GM23248 (cell line): ENCODE results near the gene C1QTNF1.

Experiments
- EZH2 ChIP-seq: fragments of 200-600 bp; sonication (generic); IDR thresholded peaks from 2 replicates; pipeline ENCODE4 v1.6.1; 2018; ENCODE audit warnings: antibody characterized with exemption, mild to moderate bottlenecking; ENCODE audit not compliant: insufficient read depth, poor library complexity, severe bottlenecking
- EZH2phosphoT487 ChIP-seq: fragments of 200-600 bp; sonication (generic); IDR thresholded peaks from 2 replicates; pipeline ENCODE4 v1.6.1; 2018; ENCODE audit warnings: antibody characterized with exemption, moderate library complexity, mild to moderate bottlenecking, low read depth; ENCODE audit not compliant: insufficient read depth

DNA sequence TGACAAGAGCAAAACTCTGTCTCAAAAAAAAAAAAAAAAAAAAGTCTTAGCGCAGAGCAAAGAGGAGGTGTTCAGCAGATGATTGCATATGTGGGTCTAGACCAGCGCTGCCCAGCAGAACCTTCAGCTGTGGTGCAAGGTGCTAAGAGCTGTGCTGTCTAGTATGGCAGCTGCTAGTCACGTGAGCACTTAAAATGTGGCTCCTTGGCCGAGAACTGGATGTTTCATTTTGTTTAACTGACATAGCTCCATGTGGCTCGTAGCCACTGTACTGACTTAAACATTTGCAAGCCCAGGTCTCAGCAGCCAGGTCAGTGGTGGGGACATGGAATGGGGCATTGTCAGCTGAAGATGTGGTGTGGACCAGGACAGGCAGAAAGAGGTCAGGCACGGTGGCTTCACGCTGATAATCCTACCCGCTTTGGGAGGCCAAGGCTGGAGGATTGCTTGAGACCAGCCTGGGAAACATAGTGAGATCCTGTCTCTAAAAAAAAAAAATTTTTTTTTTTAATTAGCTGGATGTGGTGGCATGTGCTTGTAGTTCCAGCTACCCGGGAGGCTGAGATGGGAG is 9.2 kb downstream of the C1QTNF1 start:
- no peak for TF ChIP-seq EZH2
- TF ChIP-seq EZH2phosphoT487, result no peak
